ENCODE measurements around the gene ANOS1. TPM values are rescaled to one million over a fixed set of nuclear protein-coding genes. Genes with fewer than 3 reads are reported as not detected.

ANOS1 gene
- total and polyA plus RNA-seq, 2 of the 8 experiments (the other 6 are each of a cell fraction or from before 2014, with no cell fraction given): 34.4 to 59.0 TPM

DNA sequence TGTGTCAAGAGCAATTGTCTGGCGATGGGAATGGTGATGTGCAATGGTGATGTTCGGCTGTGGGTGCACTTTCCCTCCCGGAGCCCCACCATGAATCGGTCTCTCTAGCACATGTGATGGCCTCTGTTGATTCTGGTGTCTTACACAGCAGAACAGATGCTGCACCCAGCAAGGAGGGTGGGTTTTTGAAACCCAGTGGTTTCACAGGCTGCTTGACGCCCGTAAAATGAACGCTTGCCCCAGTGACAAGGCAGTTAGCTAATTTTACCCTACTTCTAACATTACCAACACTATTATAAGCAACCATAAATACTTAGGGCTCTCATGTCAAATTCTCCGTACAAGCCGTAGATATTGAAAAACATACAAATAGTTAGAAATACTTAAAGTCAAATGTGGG, 5.9 kb upstream of the ANOS1 start:
- H3K36me3 ChIP-seq (ENCODE audit: control insufficient read depth in 2 of 4, insufficient read depth in 4 of 4, low read length in 3 of 4): no peaks in the 10 kb centered on the region
- H2AFZ ChIP-seq (ENCODE audit: low read length): no peak overlapping the region
- H3K4me3 ChIP-seq (ENCODE audit: extremely low read depth in 1 of 4, insufficient read depth in 2 of 4, low read depth in 3 of 4, low read length in 4 of 4): no peak overlapping the region
- no peak overlapping the region for H2BK12ac ChIP-seq (ENCODE audit: low read depth, low read length)
- no peak overlapping the region for H2AK5ac ChIP-seq (ENCODE audit: low read depth, low read length)
- H3K9me3 ChIP-seq (ENCODE audit: insufficient read depth in 2 of 2, low read depth in 1 of 2, low read length in 1 of 2): no peaks in the 10 kb centered on the region
- POLR2A ChIA-PET (ENCODE audit: partially characterized antibody): no interaction called here
- H2BK15ac ChIP-seq (ENCODE audit: low read length): no peak overlapping the region
- TF ChIP-seq, protein P1, sequence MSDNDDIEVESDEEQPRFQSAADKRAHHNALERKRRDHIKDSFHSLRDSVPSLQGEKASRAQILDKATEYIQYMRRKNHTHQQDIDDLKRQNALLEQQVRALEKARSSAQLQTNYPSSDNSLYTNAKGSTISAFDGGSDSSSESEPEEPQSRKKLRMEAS (IDR thresholded peaks at IDR 0.05): no peak
- no peak for TF ChIP-seq YY1 (IDR thresholded peaks at IDR 0.05; ENCODE audit: low read depth, low read length)
- no peak for TF ChIP-seq KDM4A (IDR thresholded peaks at IDR 0.05; ENCODE audit: low read depth, low read length, severe bottlenecking)
- no peak for TF ChIP-seq EP300 (IDR thresholded peaks at IDR 0.05; ENCODE audit: borderline replicate concordance in 1 of 2, low read depth in 2 of 2, low read length in 2 of 2)
- no peak for TF ChIP-seq POU5F1 (IDR thresholded peaks at IDR 0.05; ENCODE audit: low read depth, low read length)
- H3K4me2 ChIP-seq (ENCODE audit: insufficient read depth in 1 of 2, low read depth in 2 of 2, low read length in 2 of 2): no peak overlapping the region
- CTCF ChIA-PET (ENCODE audit: partially characterized antibody): interaction anchor here (0.6 to 2.5 kb wide), 4 partner anchors 10 to 102 kb away, joined by 3 to 7 read pairs (median 3); no protein-coding TSS in a partner anchor
- no peak overlapping the region for H3K14ac ChIP-seq (ENCODE audit: insufficient read length)
- no peaks in the 10 kb centered on the region for H3K4me1 ChIP-seq (replicated peaks in 1 of 4; ENCODE audit: control insufficient read depth in 3 of 4, insufficient read depth in 4 of 4, low read length in 3 of 4)
- H2BK5ac ChIP-seq (ENCODE audit: low read depth, low read length): no peak overlapping the region
- H3K79me1 ChIP-seq (ENCODE audit: low read depth, low read length): no peaks in the 10 kb centered on the region
- H3K23me2 ChIP-seq (ENCODE audit: low read depth, low read length): no peaks in the 10 kb centered on the region
- no peak for FAIRE-seq
- no peak overlapping the region; the same call in 1 of the 2 replicates for H3K18ac ChIP-seq (ENCODE audit: extremely low read depth, low read length)
- WGBS, 2 experiments (ENCODE audit: extremely low coverage in 1 of 2, insufficient coverage in 1 of 2, insufficient read length in 1 of 2, insufficient replicate concordance in 2 of 2, low coverage in 1 of 2, low lambda C conversion rate in 2 of 2, missing lambda C conversion rate in 1 of 2): 79% methylated on average over 9 of the region's 9 CpGs; no CpG with 5 or more reads in 1 of the 2 experiments
- H4K5ac ChIP-seq (ENCODE audit: insufficient read length, low read depth, low read length): no peak overlapping the region
- H3K79me2 ChIP-seq (ENCODE audit: control insufficient read depth in 1 of 2, insufficient read depth in 2 of 2, low read length in 2 of 2): no peaks in the 10 kb centered on the region
- no peaks in the 10 kb centered on the region for H3K27me3 ChIP-seq (replicated peaks in 1 of 4; ENCODE audit: control insufficient read depth in 3 of 4, extremely low read depth in 1 of 4, insufficient read depth in 3 of 4, low read length in 3 of 4)
- no peaks in the 10 kb centered on the region for H4K20me1 ChIP-seq (replicated peaks in 1 of 2; ENCODE audit: control insufficient read depth in 1 of 2, insufficient read depth in 2 of 2, low read length in 2 of 2)
- H2BK20ac ChIP-seq (ENCODE audit: low read length): no peak overlapping the region
- DNase-seq (ENCODE audit: low read depth in 1 of 2, low spot score in 2 of 2): no peak
- H3K27ac ChIP-seq (ENCODE audit: low read depth, low read length): no peak overlapping the region
- H3K9ac ChIP-seq (replicated peaks in 1 of 4; ENCODE audit: extremely low read depth in 1 of 4, low read depth in 3 of 4, low read length in 3 of 4): no peak overlapping the region
- H4K91ac ChIP-seq (replicated peaks; ENCODE audit: insufficient read length, low read length): no peak overlapping the region
- no peak overlapping the region for H2BK120ac ChIP-seq (replicated peaks; ENCODE audit: low read depth, low read length)
- no peak overlapping the region for H3K23ac ChIP-seq (ENCODE audit: insufficient read length)
- no peak overlapping the region for H3K56ac ChIP-seq (replicated peaks; ENCODE audit: insufficient read length, low read depth, low read length)
- H3K4ac ChIP-seq (replicated peaks; ENCODE audit: insufficient read length, low read depth, low read length): no peak overlapping the region
- no peak overlapping the region for H4K8ac ChIP-seq (ENCODE audit: extremely low read depth, insufficient read depth, low read length)
